GM23338 (cell line): ENCODE results near the gene ANTXR2. TPM values are rescaled to one million over a fixed set of nuclear protein-coding genes. Genes with fewer than 3 reads are reported as not detected.

Experiments used
- ATAC-seq: fragments of 200-7000 bp; cut with Tn5 transposase; 3 replicates; pipeline ENCODE4 v1.9.1; 2020
- DNase-seq: peaks from one replicate; pipeline ENCODE4 v3.0.0-alpha.2; 2015; ENCODE audit warnings: low spot score
- H2AFZ ChIP-seq: fragments of 200-600 bp; sonication (generic); 2 replicates; pipeline ENCODE4 v1.8.0; 2016; ENCODE audit warnings: antibody characterized with exemption, mild to moderate bottlenecking, moderate library complexity
- H3F3A ChIP-seq: fragments of 200-600 bp; sonication (generic); replicated peaks from 2 replicates; pipeline ENCODE4 v1.8.0; 2017; ENCODE audit warnings: antibody characterized with exemption, mixed run types, low read depth
- H3K27ac ChIP-seq: fragments of 200-600 bp; sonication (generic); 2 replicates; pipeline ENCODE4 v1.6.1; 2016; ENCODE audit warnings: low read depth
- H3K27me3 ChIP-seq: fragments of 200-600 bp; sonication (generic); 2 replicates; pipeline ENCODE4 v1.8.0; 2016; ENCODE audit warnings: mild to moderate bottlenecking, mixed run types, moderate library complexity; ENCODE audit not compliant: insufficient read depth
- H3K36me3 ChIP-seq: fragments of 200-600 bp; sonication (generic); 2 replicates; pipeline ENCODE4 v1.8.0; 2016; ENCODE audit warnings: mild to moderate bottlenecking; ENCODE audit not compliant: insufficient read depth
- H3K4me1 ChIP-seq: fragments of 200-600 bp; sonication (generic); 2 replicates; pipeline ENCODE4 v1.8.0; 2016; ENCODE audit warnings: mild to moderate bottlenecking, moderate library complexity; ENCODE audit not compliant: insufficient read depth
- H3K4me2 ChIP-seq: fragments of 200-600 bp; sonication (generic); 2 replicates; pipeline ENCODE4 v1.7.1; 2017; ENCODE audit warnings: mixed run types
- H3K4me3 ChIP-seq: fragments of 200-600 bp; sonication (generic); 2 replicates; pipeline ENCODE4 v1.6.1; 2016; ENCODE audit warnings: mixed run types
- H3K79me2 ChIP-seq: fragments of 200-600 bp; sonication (generic); replicated peaks from 2 replicates; pipeline ENCODE4 v1.8.0; 2017; ENCODE audit warnings: mild to moderate bottlenecking; ENCODE audit not compliant: insufficient read depth
- H3K9me2 ChIP-seq: fragments of 200-600 bp; sonication (generic); 2 replicates; pipeline ENCODE4 v1.8.0; 2017; ENCODE audit not compliant: insufficient read depth
- H4K20me1 ChIP-seq: fragments of 200-600 bp; sonication (generic); replicated peaks from 2 replicates; pipeline ENCODE4 v1.8.0; 2017; ENCODE audit warnings: mild to moderate bottlenecking; ENCODE audit not compliant: insufficient read depth
- H3K27ac Mint-ChIP-seq: 2 replicates; pipeline ENCODE4 v1.8.0; 2020; ENCODE audit warnings: inconsistent platforms, mild to moderate bottlenecking, moderate library complexity, mixed read lengths
- H3K27me3 Mint-ChIP-seq: 3 replicates; pipeline ENCODE4 v1.8.0; 2022; ENCODE audit warnings: low read depth, mild to moderate bottlenecking, moderate library complexity, mixed read lengths, inconsistent platforms; ENCODE audit not compliant: insufficient read depth, poor library complexity
- H3K36me3 Mint-ChIP-seq: 3 replicates; pipeline ENCODE4 v1.8.0; 2021; ENCODE audit warnings: low read depth, mild to moderate bottlenecking, inconsistent platforms, moderate library complexity, mixed read lengths
- H3K4me1 Mint-ChIP-seq: 3 replicates; pipeline ENCODE4 v1.8.0; 2020; ENCODE audit warnings: mild to moderate bottlenecking, inconsistent platforms, mixed read lengths
- H3K4me3 Mint-ChIP-seq: 3 replicates; pipeline ENCODE4 v1.8.0; 2021; ENCODE audit warnings: moderate library complexity, mild to moderate bottlenecking, inconsistent platforms, mixed read lengths
- H3K9me3 Mint-ChIP-seq: 3 replicates; pipeline ENCODE4 v1.8.0; 2020; ENCODE audit warnings: moderate library complexity, mild to moderate bottlenecking, inconsistent platforms, mixed read lengths
- CREB1 ChIP-seq: fragments of 250-450 bp; sonication (Bioruptor Pico); IDR thresholded peaks from 2 replicates; pipeline ENCODE4 v1.5.0; 2020; ENCODE audit warnings: low read depth, mild to moderate bottlenecking, moderate library complexity
- POLR2AphosphoS5 ChIP-seq: IDR thresholded peaks from 2 replicates; pipeline ENCODE4 v1.6.1; 2016; ENCODE audit warnings: antibody characterized with exemption, low read depth
- STAT1 ChIP-seq: IDR thresholded peaks from one replicate; pipeline ENCODE4 v1.6.1; 2016; ENCODE audit warnings: antibody characterized with exemption; ENCODE audit not compliant: unreplicated experiment
- ZNF114 ChIP-seq: fragments of 250-450 bp; sonication (Bioruptor Pico); IDR thresholded peaks from 2 replicates; pipeline ENCODE4 v1.5.0; 2020; ENCODE audit warnings: mild to moderate bottlenecking, moderate library complexity
- polyA plus RNA-seq: library from polyadenylated mRNA; unstranded; fragments of >200 nt; fragmentation: Nextera tagmentation; extraction: Ambion mirVana; gene quantifications from 2 replicates; pipeline ENCODE4 v1.2.1, GENCODE V29; 2016
- total RNA-seq: library from RNA; depleted of rRNA; stranded (reverse); fragments of >200 nt; shearing (Covaris generic); gene quantifications from 2 replicates; pipeline ENCODE4 v1.2.3, GENCODE V29; 2014
- TF ChIP-seq, protein P1 (sequence below): IDR thresholded peaks from one replicate; pipeline ENCODE4 v1.6.1; 2018; ENCODE audit warnings: antibody characterized with exemption; ENCODE audit not compliant: unreplicated experiment
- TF ChIP-seq, protein P2 (sequence below): fragments of 250-450 bp; sonication (Bioruptor Pico); IDR thresholded peaks from 2 replicates; pipeline ENCODE4 v1.5.0; 2020; ENCODE audit warnings: mild to moderate bottlenecking, moderate library complexity
- TF ChIP-seq, protein P3 (sequence below): IDR thresholded peaks from 2 replicates; pipeline ENCODE4 v1.6.1; 2016; ENCODE audit warnings: antibody characterized with exemption

Gene ANTXR2
- total and polyA plus RNA-seq, 2 experiments from 2014 or later, result 2.0 to 5.3 TPM

DNA sequence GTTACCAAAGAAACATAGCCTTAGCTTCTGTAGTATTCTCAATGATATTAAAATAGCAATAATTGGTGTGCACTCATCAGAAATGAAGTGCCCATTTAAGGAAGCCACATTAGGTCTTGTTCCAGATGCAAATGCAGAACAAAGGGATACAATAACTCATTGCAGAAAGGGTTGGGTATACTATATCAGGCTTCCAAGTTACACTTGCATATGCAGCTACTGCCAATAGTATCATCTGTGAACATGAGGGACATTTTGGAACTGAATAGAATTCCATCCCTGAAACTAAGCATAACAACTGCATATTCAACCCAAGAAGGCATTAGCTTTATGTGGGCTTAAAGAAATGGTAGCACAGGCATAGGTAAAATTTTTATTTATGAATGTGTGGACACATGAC lies 167.8 kb downstream of the ANTXR2 start (continued):
- TF ChIP-seq, protein P1, sequence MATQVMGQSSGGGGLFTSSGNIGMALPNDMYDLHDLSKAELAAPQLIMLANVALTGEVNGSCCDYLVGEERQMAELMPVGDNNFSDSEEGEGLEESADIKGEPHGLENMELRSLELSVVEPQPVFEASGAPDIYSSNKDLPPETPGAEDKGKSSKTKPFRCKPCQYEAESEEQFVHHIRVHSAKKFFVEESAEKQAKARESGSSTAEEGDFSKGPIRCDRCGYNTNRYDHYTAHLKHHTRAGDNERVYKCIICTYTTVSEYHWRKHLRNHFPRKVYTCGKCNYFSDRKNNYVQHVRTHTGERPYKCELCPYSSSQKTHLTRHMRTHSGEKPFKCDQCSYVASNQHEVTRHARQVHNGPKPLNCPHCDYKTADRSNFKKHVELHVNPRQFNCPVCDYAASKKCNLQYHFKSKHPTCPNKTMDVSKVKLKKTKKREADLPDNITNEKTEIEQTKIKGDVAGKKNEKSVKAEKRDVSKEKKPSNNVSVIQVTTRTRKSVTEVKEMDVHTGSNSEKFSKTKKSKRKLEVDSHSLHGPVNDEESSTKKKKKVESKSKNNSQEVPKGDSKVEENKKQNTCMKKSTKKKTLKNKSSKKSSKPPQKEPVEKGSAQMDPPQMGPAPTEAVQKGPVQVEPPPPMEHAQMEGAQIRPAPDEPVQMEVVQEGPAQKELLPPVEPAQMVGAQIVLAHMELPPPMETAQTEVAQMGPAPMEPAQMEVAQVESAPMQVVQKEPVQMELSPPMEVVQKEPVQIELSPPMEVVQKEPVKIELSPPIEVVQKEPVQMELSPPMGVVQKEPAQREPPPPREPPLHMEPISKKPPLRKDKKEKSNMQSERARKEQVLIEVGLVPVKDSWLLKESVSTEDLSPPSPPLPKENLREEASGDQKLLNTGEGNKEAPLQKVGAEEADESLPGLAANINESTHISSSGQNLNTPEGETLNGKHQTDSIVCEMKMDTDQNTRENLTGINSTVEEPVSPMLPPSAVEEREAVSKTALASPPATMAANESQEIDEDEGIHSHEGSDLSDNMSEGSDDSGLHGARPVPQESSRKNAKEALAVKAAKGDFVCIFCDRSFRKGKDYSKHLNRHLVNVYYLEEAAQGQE, result no peak
- TF ChIP-seq POLR2AphosphoS5, result no peak

DNA sequence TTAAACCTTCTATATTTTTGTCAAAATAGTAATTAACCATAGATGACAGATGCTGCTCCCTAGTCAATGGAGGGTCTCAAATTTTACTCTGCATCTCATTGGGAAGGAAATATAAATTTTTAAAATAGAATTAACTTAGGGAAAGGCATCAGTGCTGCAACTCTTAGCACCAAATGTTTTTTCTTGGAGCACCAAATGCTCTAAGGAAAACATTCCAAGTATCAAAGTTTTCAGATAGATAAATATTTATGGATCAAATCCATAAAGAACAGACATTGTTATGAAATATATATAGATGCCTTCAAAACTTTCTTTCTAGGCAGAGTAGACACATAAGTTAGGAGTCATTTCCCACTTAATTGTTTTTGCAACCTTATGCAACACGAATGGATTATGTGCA lies 168.7 kb downstream of the ANTXR2 start:
- Histone ChIP-seq H3K27ac (no peak overlapping the region), H3K9me2 (no peaks in the 10 kb centered on the region), H3K4me3 (no peak overlapping the region), H2AFZ (no peak overlapping the region), H3F3A (no peaks in the 10 kb centered on the region), H3K4me1 (no peaks in the 10 kb centered on the region), H3K79me2 (no peaks in the 10 kb centered on the region), H3K4me2 (no peak overlapping the region), H3K27me3 (no peaks in the 10 kb centered on the region), H3K36me3 (no peaks in the 10 kb centered on the region), H4K20me1 (no peaks in the 10 kb centered on the region)
- no peaks in the 10 kb centered on the region for H3K4me1 Mint-ChIP-seq
- H3K36me3 Mint-ChIP-seq, result no peaks in the 10 kb centered on the region
- H3K4me3 Mint-ChIP-seq, result no peak overlapping the region
- TF ChIP-seq, protein P2, sequence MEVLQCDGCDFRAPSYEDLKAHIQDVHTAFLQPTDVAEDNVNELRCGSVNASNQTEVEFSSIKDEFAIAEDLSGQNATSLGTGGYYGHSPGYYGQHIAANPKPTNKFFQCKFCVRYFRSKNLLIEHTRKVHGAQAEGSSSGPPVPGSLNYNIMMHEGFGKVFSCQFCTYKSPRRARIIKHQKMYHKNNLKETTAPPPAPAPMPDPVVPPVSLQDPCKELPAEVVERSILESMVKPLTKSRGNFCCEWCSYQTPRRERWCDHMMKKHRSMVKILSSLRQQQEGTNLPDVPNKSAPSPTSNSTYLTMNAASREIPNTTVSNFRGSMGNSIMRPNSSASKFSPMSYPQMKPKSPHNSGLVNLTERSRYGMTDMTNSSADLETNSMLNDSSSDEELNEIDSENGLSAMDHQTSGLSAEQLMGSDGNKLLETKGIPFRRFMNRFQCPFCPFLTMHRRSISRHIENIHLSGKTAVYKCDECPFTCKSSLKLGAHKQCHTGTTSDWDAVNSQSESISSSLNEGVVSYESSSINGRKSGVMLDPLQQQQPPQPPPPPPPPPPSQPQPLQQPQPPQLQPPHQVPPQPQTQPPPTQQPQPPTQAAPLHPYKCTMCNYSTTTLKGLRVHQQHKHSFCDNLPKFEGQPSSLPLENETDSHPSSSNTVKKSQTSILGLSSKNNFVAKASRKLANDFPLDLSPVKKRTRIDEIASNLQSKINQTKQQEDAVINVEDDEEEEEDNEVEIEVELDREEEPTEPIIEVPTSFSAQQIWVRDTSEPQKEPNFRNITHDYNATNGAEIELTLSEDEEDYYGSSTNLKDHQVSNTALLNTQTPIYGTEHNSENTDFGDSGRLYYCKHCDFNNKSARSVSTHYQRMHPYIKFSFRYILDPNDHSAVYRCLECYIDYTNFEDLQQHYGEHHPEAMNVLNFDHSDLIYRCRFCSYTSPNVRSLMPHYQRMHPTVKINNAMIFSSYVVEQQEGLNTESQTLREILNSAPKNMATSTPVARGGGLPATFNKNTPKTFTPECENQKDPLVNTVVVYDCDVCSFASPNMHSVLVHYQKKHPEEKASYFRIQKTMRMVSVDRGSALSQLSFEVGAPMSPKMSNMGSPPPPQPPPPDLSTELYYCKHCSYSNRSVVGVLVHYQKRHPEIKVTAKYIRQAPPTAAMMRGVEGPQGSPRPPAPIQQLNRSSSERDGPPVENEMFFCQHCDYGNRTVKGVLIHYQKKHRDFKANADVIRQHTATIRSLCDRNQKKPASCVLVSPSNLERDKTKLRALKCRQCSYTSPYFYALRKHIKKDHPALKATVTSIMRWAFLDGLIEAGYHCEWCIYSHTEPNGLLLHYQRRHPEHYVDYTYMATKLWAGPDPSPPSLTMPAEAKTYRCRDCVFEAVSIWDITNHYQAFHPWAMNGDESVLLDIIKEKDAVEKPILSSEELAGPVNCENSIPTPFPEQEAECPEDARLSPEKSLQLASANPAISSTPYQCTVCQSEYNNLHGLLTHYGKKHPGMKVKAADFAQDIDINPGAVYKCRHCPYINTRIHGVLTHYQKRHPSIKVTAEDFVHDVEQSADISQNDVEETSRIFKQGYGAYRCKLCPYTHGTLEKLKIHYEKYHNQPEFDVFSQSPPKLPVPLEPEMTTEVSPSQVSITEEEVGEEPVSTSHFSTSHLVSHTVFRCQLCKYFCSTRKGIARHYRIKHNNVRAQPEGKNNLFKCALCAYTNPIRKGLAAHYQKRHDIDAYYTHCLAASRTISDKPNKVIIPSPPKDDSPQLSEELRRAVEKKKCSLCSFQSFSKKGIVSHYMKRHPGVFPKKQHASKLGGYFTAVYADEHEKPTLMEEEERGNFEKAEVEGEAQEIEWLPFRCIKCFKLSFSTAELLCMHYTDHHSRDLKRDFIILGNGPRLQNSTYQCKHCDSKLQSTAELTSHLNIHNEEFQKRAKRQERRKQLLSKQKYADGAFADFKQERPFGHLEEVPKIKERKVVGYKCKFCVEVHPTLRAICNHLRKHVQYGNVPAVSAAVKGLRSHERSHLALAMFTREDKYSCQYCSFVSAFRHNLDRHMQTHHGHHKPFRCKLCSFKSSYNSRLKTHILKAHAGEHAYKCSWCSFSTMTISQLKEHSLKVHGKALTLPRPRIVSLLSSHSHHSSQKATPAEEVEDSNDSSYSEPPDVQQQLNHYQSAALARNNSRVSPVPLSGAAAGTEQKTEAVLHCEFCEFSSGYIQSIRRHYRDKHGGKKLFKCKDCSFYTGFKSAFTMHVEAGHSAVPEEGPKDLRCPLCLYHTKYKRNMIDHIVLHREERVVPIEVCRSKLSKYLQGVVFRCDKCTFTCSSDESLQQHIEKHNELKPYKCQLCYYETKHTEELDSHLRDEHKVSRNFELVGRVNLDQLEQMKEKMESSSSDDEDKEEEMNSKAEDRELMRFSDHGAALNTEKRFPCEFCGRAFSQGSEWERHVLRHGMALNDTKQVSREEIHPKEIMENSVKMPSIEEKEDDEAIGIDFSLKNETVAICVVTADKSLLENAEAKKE (CRISPR knock-in tag), result no peak
- TF ChIP-seq ZNF114 (CRISPR knock-in tag) (no peak), STAT1 (no peak), CREB1 (CRISPR knock-in tag) (no peak)
- TF ChIP-seq, protein P1, result no peak
- TF ChIP-seq, protein P3, sequence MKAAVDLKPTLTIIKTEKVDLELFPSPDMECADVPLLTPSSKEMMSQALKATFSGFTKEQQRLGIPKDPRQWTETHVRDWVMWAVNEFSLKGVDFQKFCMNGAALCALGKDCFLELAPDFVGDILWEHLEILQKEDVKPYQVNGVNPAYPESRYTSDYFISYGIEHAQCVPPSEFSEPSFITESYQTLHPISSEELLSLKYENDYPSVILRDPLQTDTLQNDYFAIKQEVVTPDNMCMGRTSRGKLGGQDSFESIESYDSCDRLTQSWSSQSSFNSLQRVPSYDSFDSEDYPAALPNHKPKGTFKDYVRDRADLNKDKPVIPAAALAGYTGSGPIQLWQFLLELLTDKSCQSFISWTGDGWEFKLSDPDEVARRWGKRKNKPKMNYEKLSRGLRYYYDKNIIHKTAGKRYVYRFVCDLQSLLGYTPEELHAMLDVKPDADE, result no peak
- no peaks in the 10 kb centered on the region for H3K27me3 Mint-ChIP-seq
- DNase-seq (no peak), ATAC-seq (no peak)
- no peak overlapping the region for H3K27ac Mint-ChIP-seq
- H3K9me3 Mint-ChIP-seq, result peaks cover 5% of the 10 kb centered on the region; the same call in 2 of the 3 replicates
